Caco-2 (cell line): ENCODE measurements around the gene UCP3. TPM values are rescaled to one million over a fixed set of nuclear protein-coding genes. Genes with fewer than 3 reads are reported as not detected.

Experiments
- BruUV-seq: library from RNA; stranded (reverse); fragments of 400-500 nt; replicated peaks from 2 replicates; lab custom pipeline; 2021; lab: Mats Ljungman, UMichigan
- CTCF ChIA-PET: fragments of 300-600 bp; sonication (Branson Sonifier 250); formaldehyde crosslinking; loops from one replicate; lab custom pipeline; 2022; ENCODE audit warnings: antibody characterized with exemption; lab: Charles Lee
- POLR2A ChIA-PET: fragments of 300-600 bp; sonication (Branson Sonifier 250); formaldehyde crosslinking; loops from one replicate; lab custom pipeline; 2022; ENCODE audit warnings: antibody characterized with exemption; lab: Charles Lee
- DNase-seq, 2 experiments: peaks; one replicate each; pipeline versions ENCODE4 v3.0.0 to v3.0.0-alpha.2; 2020 to 2022
- H3K27me3 ChIP-seq: replicated peaks from 2 replicates; pipeline ENCODE4 v1.6.0; 2011; ENCODE audit warnings: low read length; ENCODE audit not compliant: control insufficient read depth, insufficient read depth
- H3K36me3 ChIP-seq: 2 replicates; pipeline ENCODE4 v1.5.1; 2011; ENCODE audit warnings: low read length; ENCODE audit not compliant: control insufficient read depth, insufficient read depth
- H3K4me1 ChIP-seq: fragments of 250-450 bp; sonication (Bioruptor Pico); 2 replicates; pipeline ENCODE4 v1.5.1; 2020; ENCODE audit warnings: mild to moderate bottlenecking
- H3K4me3 ChIP-seq: 2 replicates; pipeline ENCODE4 v1.5.1; 2011; ENCODE audit warnings: low read depth, mild to moderate bottlenecking, control low read depth, low read length
- H3K9me3 ChIP-seq: fragments of 250-450 bp; sonication (Bioruptor Pico); 2 replicates; pipeline ENCODE4 v1.5.1; 2020; ENCODE audit warnings: mild to moderate bottlenecking, moderate library complexity
- H3K27ac Mint-ChIP-seq: one replicate; pipeline ENCODE4 v1.8.0; 2022; ENCODE audit warnings: mixed read lengths; ENCODE audit not compliant: unreplicated experiment
- H3K27me3 Mint-ChIP-seq: one replicate; pipeline ENCODE4 v1.8.0; 2022; ENCODE audit warnings: mixed read lengths; ENCODE audit not compliant: insufficient read depth, unreplicated experiment
- H3K36me3 Mint-ChIP-seq: one replicate; pipeline ENCODE4 v1.8.0; 2022; ENCODE audit warnings: mild to moderate bottlenecking, mixed read lengths; ENCODE audit not compliant: insufficient read depth, unreplicated experiment
- H3K4me1 Mint-ChIP-seq: one replicate; pipeline ENCODE4 v1.8.0; 2022; ENCODE audit warnings: low read depth, mixed read lengths; ENCODE audit not compliant: unreplicated experiment
- H3K4me3 Mint-ChIP-seq: one replicate; pipeline ENCODE4 v1.8.0; 2022; ENCODE audit warnings: mild to moderate bottlenecking, moderate library complexity, mixed read lengths; ENCODE audit not compliant: unreplicated experiment
- H3K9me3 Mint-ChIP-seq: one replicate; pipeline ENCODE4 v1.8.0; 2022; ENCODE audit warnings: mixed read lengths; ENCODE audit not compliant: unreplicated experiment
- intact Hi-C: fragments of 100-400 bp; cut with micrococcal nuclease; formaldehyde crosslinking; loops from one replicate; pipeline ENCODE4 v1.10.0; 2022; ENCODE audit not compliant: unreplicated experiment
- total RNA-seq: library from RNA; stranded (reverse); gene quantifications from 2 replicates; pipeline ENCODE4 v1.2.3, GENCODE V29; 2022
- TF ChIP-seq, protein P1 (sequence below), 2 experiments: fragments of 200-600 bp in 1 of 2; IDR thresholded peaks; 1 replicate in 1 of 2; 2 replicates in 1 of 2; pipeline versions ENCODE4 v1.5.1 to v1.8.0; 2011 to 2022; ENCODE audit warnings: antibody characterized with exemption in 1 of 2, control low read depth in 1 of 2, inconsistent platforms in 1 of 2, low read depth in 1 of 2, low read length in 1 of 2, mild to moderate bottlenecking in 1 of 2, moderate library complexity in 1 of 2; ENCODE audit not compliant: insufficient read depth in 1 of 2, severe bottlenecking in 1 of 2, unreplicated experiment in 1 of 2

The UCP3 gene
- total RNA-seq, 1 experiment from 2014 or later, result 1.2 TPM

- no peak within 1 kb of the TSS for H3K4me3 ChIP-seq
- BruUV-seq, result no TSS peak
- intact Hi-C loops, result no loop called here
- peaks cover 3% of the 10 kb centered on the region for H3K9me3 ChIP-seq
- H3K9me3 Mint-ChIP-seq, result peaks cover 16% of the 10 kb centered on the region
- H3K36me3 ChIP-seq, result no peaks in the 10 kb centered on the region
- no peak within 1 kb of the TSS for H3K27ac Mint-ChIP-seq
- TF ChIP-seq, protein P1, sequence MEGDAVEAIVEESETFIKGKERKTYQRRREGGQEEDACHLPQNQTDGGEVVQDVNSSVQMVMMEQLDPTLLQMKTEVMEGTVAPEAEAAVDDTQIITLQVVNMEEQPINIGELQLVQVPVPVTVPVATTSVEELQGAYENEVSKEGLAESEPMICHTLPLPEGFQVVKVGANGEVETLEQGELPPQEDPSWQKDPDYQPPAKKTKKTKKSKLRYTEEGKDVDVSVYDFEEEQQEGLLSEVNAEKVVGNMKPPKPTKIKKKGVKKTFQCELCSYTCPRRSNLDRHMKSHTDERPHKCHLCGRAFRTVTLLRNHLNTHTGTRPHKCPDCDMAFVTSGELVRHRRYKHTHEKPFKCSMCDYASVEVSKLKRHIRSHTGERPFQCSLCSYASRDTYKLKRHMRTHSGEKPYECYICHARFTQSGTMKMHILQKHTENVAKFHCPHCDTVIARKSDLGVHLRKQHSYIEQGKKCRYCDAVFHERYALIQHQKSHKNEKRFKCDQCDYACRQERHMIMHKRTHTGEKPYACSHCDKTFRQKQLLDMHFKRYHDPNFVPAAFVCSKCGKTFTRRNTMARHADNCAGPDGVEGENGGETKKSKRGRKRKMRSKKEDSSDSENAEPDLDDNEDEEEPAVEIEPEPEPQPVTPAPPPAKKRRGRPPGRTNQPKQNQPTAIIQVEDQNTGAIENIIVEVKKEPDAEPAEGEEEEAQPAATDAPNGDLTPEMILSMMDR (IDR thresholded peaks at IDR 0.05; ENCODE audit: insufficient read depth in 1 of 2, low read depth in 1 of 2, low read length in 1 of 2, severe bottlenecking in 1 of 2, unreplicated experiment in 1 of 2), result no peak
- H3K27me3 Mint-ChIP-seq, result no peaks in the 10 kb centered on the region
- ChIA-PET POLR2A (no interaction called here), CTCF (no interaction called here)
- peak; percentile 73 to 79 for DNase-seq
- H3K4me1 ChIP-seq, result no peaks in the 10 kb centered on the region
- peaks cover 3% of the 10 kb centered on the region for H3K4me1 Mint-ChIP-seq
- H3K27me3 ChIP-seq, result no peaks in the 10 kb centered on the region
- no peak within 1 kb of the TSS for H3K4me3 Mint-ChIP-seq
- H3K36me3 Mint-ChIP-seq, result peaks cover 5% of the 10 kb centered on the region
These were observed 57.8 kb downstream of the UCP3 start, which contains the start of gene DNAJB13 for GRCh38 chr11:73950869-73951710. Gene DNAJB13 (plus strand): TSS chr11:73951026. CDS start chr11:73951070, 44 bp downstream.

Other genes starting within 250 kb of the UCP3 start
- gene RAB6A, start 248.0 kb downstream of the UCP3 start, total RNA-seq, result 210 and 227 TPM in 2 replicates
- 111 and 113 TPM in 2 replicates for gene MRPL48, start 221.2 kb downstream of the UCP3 start, total RNA-seq
- 127 and 137 TPM in 2 replicates for gene COA4, start 132.2 kb downstream of the UCP3 start, total RNA-seq
- 51.6 and 53.4 TPM in 2 replicates for gene PAAF1, start 132.1 kb downstream of the UCP3 start, total RNA-seq
- 0.52 TPM in 1 of 2 replicates, not detected in the other for gene DNAJB13, start 58.1 kb downstream of the UCP3 start, total RNA-seq
- 100 and 144 TPM in 2 replicates for gene UCP2, start 26.2 kb downstream of the UCP3 start, total RNA-seq
- gene C2CD3, start 161.9 kb upstream of the UCP3 start, total RNA-seq, result 47.0 and 47.5 TPM in 2 replicates
- 109 and 114 TPM in 2 replicates for gene PPME1, start 162.2 kb upstream of the UCP3 start, total RNA-seq